ENCODE measurements around the gene RCN1. TPM values are rescaled to one million over a fixed set of nuclear protein-coding genes. Genes with fewer than 3 reads are reported as not detected.

Gene RCN1
- total RNA-seq, 2 experiments from 2014 or later, result 0.74 TPM; not detected in 1

GRCh38 chr11:32113200-32113919, 22.5 kb downstream of the RCN1 start:
- H4K20me1 ChIP-seq (ENCODE audit: insufficient read depth, low read length), result no peaks in the 10 kb centered on the region
- TF ChIP-seq CTCF (conservative IDR thresholded peaks at IDR 0.05; ENCODE audit: low read length) (no peak), EZH2phosphoT487 (IDR thresholded peaks at IDR 0.05; ENCODE audit: borderline replicate concordance, low read depth, low read length) (no peak)
- no peak overlapping the region for H2AFZ ChIP-seq (ENCODE audit: low read length)
- no TSS peak for BruUV-seq (replicated peaks)
- ChIA-PET CTCF (ENCODE audit: unreplicated experiment) (no interaction called here), POLR2A (no interaction called here)
- DNase-seq (ENCODE audit: low spot score), result no peak
- H3K27ac ChIP-seq (ENCODE audit: low read depth, low read length, poor library complexity, severe bottlenecking), result no peak overlapping the region
- H3K36me3 ChIP-seq (ENCODE audit: insufficient read depth, low read length), result no peaks in the 10 kb centered on the region
- no peaks in the 10 kb centered on the region for H3K4me1 ChIP-seq (ENCODE audit: insufficient read depth, low read length, poor library complexity, severe bottlenecking)
- H3K4me3 ChIP-seq (ENCODE audit: low read depth, low read length, poor library complexity, severe bottlenecking), result no peak overlapping the region
- H3K9me3 ChIP-seq (ENCODE audit: low read length), result no peaks in the 10 kb centered on the region
- intact Hi-C loops (cut with micrococcal nuclease; ENCODE audit: unreplicated experiment), result no loop called here
- no peaks in the 10 kb centered on the region for H3K9me2 ChIP-seq (ENCODE audit: insufficient read depth, low read length)
- H3K4me2 ChIP-seq (ENCODE audit: low read length), result no peak overlapping the region
- H3K79me2 ChIP-seq (ENCODE audit: insufficient read depth, low read depth, low read length), result no peaks in the 10 kb centered on the region

- H4K20me1 ChIP-seq (ENCODE audit: insufficient read depth, low read length), result no peaks in the 10 kb centered on the region
- CTCF ChIA-PET (ENCODE audit: unreplicated experiment), result no interaction called here
- DNase-seq (ENCODE audit: low spot score), result no peak
- H3K9me3 ChIP-seq (ENCODE audit: low read length), result no peaks in the 10 kb centered on the region
- H2AFZ ChIP-seq (ENCODE audit: low read length), result no peak overlapping the region
- BruUV-seq (replicated peaks), result no TSS peak
- POLR2A ChIA-PET, result no interaction called here
- H3K27ac ChIP-seq (ENCODE audit: low read depth, low read length, poor library complexity, severe bottlenecking), result no peak overlapping the region
- TF ChIP-seq EZH2phosphoT487 (IDR thresholded peaks at IDR 0.05; ENCODE audit: borderline replicate concordance, low read depth, low read length), result no peak
- TF ChIP-seq CTCF (conservative IDR thresholded peaks at IDR 0.05; ENCODE audit: low read length), result no peak
- H3K4me1 ChIP-seq (ENCODE audit: insufficient read depth, low read length, poor library complexity, severe bottlenecking), result no peaks in the 10 kb centered on the region
- intact Hi-C loops (cut with micrococcal nuclease; ENCODE audit: unreplicated experiment), result no loop called here
- no peaks in the 10 kb centered on the region for H3K36me3 ChIP-seq (ENCODE audit: insufficient read depth, low read length)
- no peak overlapping the region for H3K4me3 ChIP-seq (ENCODE audit: low read depth, low read length, poor library complexity, severe bottlenecking)
- no peaks in the 10 kb centered on the region for H3K9me2 ChIP-seq (ENCODE audit: insufficient read depth, low read length)
- H3K79me2 ChIP-seq (ENCODE audit: insufficient read depth, low read depth, low read length), result no peaks in the 10 kb centered on the region
- no peak overlapping the region for H3K4me2 ChIP-seq (ENCODE audit: low read length)
These were observed 23.0 kb downstream of the RCN1 start for GRCh38 chr11:32113920-32114203.

- H3K27ac ChIP-seq (ENCODE audit: low read depth, low read length, poor library complexity, severe bottlenecking), result no peak overlapping the region
- TF ChIP-seq CTCF (conservative IDR thresholded peaks at IDR 0.05; ENCODE audit: low read length), result no peak
- BruUV-seq (replicated peaks), result no TSS peak
- H3K4me1 ChIP-seq (ENCODE audit: insufficient read depth, low read length, poor library complexity, severe bottlenecking), result no peaks in the 10 kb centered on the region
- no peaks in the 10 kb centered on the region for H3K79me2 ChIP-seq (ENCODE audit: insufficient read depth, low read depth, low read length)
- no peaks in the 10 kb centered on the region for H3K36me3 ChIP-seq (ENCODE audit: insufficient read depth, low read length)
- no peaks in the 10 kb centered on the region for H3K9me3 ChIP-seq (ENCODE audit: low read length)
- no peaks in the 10 kb centered on the region for H3K9me2 ChIP-seq (ENCODE audit: insufficient read depth, low read length)
- no peak overlapping the region for H3K4me2 ChIP-seq (ENCODE audit: low read length)
- no peak for DNase-seq (ENCODE audit: low spot score)
- no peak overlapping the region for H2AFZ ChIP-seq (ENCODE audit: low read length)
- no peak overlapping the region for H3K4me3 ChIP-seq (ENCODE audit: low read depth, low read length, poor library complexity, severe bottlenecking)
- intact Hi-C loops (cut with micrococcal nuclease; ENCODE audit: unreplicated experiment), result no loop called here
- ChIA-PET POLR2A (no interaction called here), CTCF (ENCODE audit: unreplicated experiment) (no interaction called here)
- no peaks in the 10 kb centered on the region for H4K20me1 ChIP-seq (ENCODE audit: insufficient read depth, low read length)
These were observed 24.6 kb downstream of the RCN1 start for GRCh38 chr11:32115446-32115845.

All from OCI-LY7 (cell line).